Coronary artery (tissue), 2 donors: Measurements from ENCODE around the gene RANBP3.
"Not testable (repeated sequence)": the region's sequence is repeated elsewhere in the genome, so short reads cannot be mapped to it uniquely, and the experiment has no call there.

Experiments
- DNase-seq: peaks from one replicate; pipeline ENCODE4 v3.0.0-alpha.2; 2017; ENCODE audit warnings: low spot score
- H3K27ac ChIP-seq, 2 donors: fragments of 200-600 bp; sonication (generic); one replicate each; pipeline ENCODE4 v1.5.1; 2016 to 2019
- H3K4me3 ChIP-seq: fragments of 200-600 bp; sonication (generic); 2 replicates; pipeline ENCODE4 v1.5.1; 2016; ENCODE audit warnings: mild to moderate bottlenecking, moderate library complexity
- TF ChIP-seq, protein P1 (sequence below): fragments of 200-600 bp; sonication (generic); IDR thresholded peaks from one replicate; pipeline ENCODE4 v1.5.1; 2019; ENCODE audit warnings: antibody characterized with exemption

Gene RANBP3

DNA sequence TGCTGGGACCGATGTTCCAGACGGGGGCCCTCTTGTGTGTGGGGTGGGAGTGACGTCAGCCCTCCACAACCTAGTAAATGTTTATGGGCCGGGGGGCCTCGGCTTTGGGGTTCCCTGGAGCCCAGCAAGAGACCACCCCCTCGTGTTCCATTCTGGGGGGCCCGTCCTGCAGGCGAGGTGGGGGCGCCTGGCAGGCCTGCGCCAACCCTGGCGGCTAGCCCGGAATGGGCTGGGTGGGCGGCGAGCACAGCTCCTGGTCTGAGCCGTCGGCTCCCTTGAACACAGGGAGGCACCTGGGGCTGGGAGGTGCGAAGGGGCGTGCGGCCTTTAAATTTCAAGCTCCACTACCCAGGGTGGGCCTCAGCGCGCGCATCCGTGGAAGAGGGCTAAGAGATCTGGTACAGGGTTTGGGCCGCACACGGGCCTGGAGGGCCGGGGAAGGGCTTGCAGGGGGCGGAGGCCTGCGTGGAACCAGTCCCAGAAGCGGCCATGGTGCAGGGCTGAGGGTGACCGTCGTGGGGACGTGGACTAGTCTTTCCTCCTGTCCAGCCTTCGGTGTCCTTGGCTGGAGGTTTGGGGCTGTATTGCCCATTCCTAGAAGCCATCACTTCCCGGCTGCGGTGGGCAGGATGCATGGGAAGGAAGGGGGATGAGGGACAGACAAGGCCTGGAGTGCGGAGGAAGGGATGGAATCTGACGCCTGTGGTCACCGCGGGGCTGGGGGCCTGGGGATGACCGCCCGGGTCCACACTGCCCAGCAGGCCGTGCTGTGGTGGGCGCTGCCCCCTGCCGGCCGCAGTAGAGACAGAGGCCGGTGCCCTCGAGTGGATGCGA lies 85.8 kb downstream of the RANBP3 start:
- TF ChIP-seq, protein P1, sequence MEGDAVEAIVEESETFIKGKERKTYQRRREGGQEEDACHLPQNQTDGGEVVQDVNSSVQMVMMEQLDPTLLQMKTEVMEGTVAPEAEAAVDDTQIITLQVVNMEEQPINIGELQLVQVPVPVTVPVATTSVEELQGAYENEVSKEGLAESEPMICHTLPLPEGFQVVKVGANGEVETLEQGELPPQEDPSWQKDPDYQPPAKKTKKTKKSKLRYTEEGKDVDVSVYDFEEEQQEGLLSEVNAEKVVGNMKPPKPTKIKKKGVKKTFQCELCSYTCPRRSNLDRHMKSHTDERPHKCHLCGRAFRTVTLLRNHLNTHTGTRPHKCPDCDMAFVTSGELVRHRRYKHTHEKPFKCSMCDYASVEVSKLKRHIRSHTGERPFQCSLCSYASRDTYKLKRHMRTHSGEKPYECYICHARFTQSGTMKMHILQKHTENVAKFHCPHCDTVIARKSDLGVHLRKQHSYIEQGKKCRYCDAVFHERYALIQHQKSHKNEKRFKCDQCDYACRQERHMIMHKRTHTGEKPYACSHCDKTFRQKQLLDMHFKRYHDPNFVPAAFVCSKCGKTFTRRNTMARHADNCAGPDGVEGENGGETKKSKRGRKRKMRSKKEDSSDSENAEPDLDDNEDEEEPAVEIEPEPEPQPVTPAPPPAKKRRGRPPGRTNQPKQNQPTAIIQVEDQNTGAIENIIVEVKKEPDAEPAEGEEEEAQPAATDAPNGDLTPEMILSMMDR: no peak
- no peak for DNase-seq
- Histone ChIP-seq H3K4me3 (no peak overlapping the region), H3K27ac (no peak overlapping the region)

DNA sequence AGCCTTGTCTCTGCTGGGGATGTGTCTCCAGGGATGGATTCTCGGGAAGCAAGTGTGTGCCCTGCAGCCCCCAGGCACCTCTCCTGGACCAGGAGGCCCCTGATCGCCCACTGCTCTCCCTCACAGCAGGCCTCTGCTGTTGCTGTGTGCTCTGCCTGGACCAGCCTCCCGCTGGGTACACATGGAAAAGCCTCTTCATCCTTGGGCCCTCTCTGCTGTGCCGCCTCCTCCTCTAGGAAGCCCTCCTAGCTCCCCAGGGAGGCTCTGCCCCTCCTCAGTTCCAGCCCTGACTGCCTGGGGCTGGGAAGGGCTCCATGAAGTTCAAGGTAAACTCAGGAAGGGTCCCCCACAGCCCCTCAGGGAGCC lies 86.4 kb downstream of the RANBP3 start:
- Histone ChIP-seq H3K4me3 (no peak overlapping the region), H3K27ac (no peak overlapping the region)
- DNase-seq: no peak
- TF ChIP-seq, protein P1: no peak

DNA sequence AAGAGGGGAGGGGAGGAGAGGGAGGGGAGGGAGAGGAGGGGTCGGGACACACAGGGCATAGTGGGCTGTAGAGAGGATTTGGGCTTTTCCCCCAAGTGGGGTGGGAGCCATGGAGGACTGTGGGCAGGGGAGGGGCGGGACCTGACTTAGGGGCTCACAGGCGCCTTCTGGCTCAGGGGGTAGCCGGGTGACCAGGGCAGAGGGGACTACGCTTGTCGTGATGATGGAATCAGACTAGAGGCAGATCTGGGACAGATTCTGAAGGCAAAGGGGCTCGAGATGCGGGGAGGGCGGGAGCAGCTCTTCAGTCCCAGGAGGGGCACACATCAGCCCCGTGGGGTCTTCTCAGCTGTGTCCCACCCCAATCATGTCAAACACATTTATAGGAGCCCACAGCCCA lies 87.8 kb downstream of the RANBP3 start:
- TF ChIP-seq, protein P1: no peak
- no peak for DNase-seq
- Histone ChIP-seq H3K4me3 (no peak overlapping the region), H3K27ac (no peak overlapping the region)

DNA sequence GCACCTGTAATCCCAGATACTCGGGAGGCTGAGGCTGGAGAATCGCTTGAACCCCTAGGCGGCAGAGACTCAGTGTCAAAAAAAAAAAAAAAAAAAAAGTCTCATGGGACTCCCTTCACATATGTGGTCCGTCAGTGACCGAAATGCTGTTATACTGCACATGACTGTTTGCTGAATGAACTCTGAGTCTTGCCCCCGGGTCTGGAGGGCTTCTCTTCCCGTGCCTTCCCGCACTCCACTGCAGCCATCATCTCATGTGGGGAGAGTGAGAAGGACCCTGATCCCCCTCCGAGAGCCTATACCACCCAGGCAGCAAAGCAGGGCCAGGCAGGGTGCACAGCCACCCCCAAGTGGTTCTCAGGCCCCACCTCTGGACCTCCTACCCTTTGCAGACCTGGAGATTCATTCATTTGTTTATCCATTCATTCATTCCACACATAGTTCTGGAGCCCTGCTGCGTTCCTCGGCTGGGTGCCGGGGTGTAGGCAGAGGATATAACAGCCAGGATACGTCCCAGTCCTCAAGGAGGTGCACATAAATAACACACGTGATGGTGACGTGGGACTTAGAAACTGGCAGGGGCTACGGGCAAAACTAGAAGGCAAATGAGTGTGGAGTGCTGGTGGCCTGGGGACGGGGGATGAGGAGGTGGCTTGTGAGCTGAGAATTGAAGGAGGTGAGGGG lies 88.5 kb downstream of the RANBP3 start:
- no peak overlapping the region for H3K27ac ChIP-seq
- TF ChIP-seq, protein P1: no peak
- no peak for DNase-seq
- no peak overlapping the region for H3K4me3 ChIP-seq

DNA sequence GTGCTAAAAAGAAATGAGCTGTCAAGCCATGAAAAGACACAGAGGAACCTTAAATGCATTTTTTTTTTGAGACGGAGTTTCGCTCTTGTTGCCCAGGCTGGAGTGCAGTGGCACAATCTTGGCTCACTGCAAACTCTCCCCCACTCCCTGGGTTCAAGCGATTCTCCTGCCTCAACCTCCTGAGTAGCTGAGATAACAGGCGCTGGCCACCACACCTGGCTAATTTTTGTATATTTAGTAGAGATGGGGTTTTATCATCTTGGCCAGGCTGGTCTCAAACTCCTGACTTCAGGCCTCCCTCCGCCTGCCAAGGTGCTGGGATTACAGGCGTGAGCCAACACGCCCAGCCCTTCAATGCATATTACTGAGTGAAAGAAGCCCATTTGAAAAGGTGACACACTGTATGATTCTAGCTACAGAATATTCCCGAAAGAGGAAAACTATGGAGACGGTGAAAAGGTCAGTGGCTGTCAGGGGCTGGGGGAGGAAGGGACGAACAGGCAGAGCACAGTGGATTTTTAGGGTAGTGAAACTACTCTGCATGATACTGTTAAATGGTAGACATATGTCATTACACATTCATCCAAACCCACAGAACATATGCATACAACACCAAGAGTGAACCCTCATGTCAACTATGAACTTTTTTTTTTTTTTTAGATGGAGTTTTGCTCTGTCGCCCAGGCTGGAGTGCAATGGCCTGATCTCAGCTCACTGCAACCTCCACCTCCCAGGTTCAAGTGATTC lies 93.7 kb downstream of the RANBP3 start:
- not testable (repeated sequence) for H3K4me3 ChIP-seq, H3K27ac ChIP-seq, DNase-seq

DNA sequence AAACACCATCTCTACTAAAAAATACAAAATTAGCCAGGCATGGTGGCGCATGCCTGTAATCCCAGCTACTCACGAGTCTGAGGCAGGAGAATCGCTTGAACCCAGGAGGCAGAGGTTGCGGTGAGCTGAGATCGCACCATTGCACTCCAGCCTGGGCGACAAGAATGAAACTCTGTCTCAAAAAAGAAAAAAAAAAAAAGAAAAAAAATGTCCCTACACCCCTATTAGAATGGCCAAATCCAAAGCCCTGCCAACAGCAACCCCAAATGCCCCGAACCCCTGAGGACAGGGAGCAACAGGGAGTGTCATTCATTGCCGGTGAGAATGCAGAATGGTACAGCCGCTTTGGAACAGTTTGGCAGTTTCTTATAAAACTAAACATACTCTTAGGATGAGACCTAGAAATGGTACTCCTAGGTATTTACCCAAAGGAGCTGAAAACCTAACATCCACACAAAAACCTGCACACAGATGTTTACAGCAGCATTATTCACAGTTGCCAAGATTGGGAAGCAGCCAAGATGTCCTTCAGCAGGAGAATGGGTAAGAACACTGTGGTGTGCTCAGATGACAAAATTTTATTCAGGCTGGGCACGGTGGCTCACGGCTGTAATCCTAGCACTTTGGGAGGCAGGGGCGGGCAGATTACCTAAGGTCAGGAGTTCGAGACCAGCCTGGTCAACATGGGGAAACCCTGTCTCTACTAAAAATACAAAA lies 94.6 kb downstream of the RANBP3 start:
- H3K27ac ChIP-seq, DNase-seq, H3K4me3 ChIP-seq: not testable (repeated sequence)

DNA sequence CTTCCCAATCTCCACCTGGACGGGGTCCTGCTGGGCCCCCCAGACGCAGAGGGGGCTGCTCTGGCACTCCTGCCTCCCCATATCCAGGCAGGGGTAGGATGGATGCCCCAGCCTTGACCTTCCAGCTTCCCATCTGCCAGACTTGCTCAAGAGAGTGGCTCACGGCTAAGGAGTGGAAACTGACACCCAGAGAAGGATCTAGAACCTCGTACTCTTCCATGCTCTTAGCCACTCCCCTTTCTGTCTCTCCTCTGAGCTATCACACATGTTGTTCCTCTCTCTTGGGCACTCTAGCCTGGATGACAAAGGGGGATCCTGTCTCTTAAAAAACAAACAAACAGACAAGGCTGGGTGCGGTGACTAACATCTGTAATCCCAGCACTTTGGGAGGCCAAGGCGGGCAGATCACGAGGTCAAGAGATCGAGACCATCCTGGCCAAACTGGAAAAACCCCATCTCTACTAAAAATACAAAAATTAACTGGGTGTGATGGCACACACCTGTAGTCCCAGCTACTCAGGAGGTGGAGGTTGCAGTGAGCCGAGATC lies 95.4 kb downstream of the RANBP3 start:
- H3K27ac ChIP-seq: no peak overlapping the region
- no peak for DNase-seq
- TF ChIP-seq, protein P1: no peak
- H3K4me3 ChIP-seq: no peak overlapping the region
